Vagina (tissue), 2 donors: ENCODE data around the gene OTOF.

Source experiments
- POLR2A ChIP-seq, 2 donors: fragments of 450-650 bp; IDR thresholded peaks; one replicate each; pipeline ENCODE4 v1.6.1; 2017; ENCODE audit warnings: antibody characterized with exemption in 2 of 2, mild to moderate bottlenecking in 2 of 2, moderate library complexity in 2 of 2
- TF ChIP-seq, protein P1 (sequence below), 3 experiments: fragments of 450-650 bp in 2 of 3; fragments of 200-600 bp in 1 of 3; sonication (generic) in 1 of 3; IDR thresholded peaks; one replicate each; pipeline ENCODE4 v1.5.1; 2017 to 2019; ENCODE audit warnings: antibody characterized with exemption in 3 of 3, mild to moderate bottlenecking in 2 of 3, moderate library complexity in 2 of 3

DNA sequence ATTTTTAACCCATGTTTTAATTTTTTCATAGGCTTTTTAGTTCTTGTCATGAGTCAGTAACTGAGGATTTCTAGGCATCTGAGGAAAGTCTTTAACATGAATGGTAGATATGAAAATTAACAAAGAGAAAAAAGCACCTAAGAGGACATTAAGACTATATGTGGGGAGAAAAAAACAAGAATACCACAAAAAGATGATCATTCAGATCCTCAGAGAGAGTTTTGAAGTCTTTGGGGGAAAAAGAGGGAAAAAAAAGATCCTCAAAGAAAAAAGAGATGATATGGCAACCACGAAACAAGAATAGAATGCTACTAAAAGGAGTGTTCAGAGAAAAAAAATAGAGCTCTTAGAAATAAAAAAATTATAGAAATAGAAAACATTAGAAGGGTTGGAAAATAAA, 68.1 kb downstream of the OTOF start:
- no peak for TF ChIP-seq POLR2A (IDR thresholded peaks at IDR 0.05)
- TF ChIP-seq, protein P1, sequence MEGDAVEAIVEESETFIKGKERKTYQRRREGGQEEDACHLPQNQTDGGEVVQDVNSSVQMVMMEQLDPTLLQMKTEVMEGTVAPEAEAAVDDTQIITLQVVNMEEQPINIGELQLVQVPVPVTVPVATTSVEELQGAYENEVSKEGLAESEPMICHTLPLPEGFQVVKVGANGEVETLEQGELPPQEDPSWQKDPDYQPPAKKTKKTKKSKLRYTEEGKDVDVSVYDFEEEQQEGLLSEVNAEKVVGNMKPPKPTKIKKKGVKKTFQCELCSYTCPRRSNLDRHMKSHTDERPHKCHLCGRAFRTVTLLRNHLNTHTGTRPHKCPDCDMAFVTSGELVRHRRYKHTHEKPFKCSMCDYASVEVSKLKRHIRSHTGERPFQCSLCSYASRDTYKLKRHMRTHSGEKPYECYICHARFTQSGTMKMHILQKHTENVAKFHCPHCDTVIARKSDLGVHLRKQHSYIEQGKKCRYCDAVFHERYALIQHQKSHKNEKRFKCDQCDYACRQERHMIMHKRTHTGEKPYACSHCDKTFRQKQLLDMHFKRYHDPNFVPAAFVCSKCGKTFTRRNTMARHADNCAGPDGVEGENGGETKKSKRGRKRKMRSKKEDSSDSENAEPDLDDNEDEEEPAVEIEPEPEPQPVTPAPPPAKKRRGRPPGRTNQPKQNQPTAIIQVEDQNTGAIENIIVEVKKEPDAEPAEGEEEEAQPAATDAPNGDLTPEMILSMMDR (IDR thresholded peaks at IDR 0.05) = no peak
